ENCODE results near the gene TMEM45A.

DNA sequence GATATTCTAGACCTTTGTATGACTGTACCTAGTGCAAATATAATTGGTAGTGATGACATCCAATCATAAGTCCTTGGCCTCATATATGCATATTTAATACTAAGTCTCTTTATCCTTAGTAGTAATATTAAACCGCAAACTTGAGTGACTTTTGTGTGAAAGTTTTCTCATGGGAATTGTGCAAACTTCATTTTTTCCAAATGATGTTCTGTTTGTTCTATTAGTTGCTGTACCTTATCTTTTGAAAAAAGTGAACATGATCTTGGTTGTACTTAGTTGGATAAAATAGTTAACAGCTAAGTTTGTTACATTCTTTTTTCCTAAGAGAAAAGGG is 43.2 kb downstream of the TMEM45A start:
- TF ChIP-seq EP300 (IDR thresholded peaks at IDR 0.05; ENCODE audit: borderline replicate concordance in 1 of 2, low read depth in 1 of 2, low read length in 1 of 2) (no peak), TAF1 (IDR thresholded peaks at IDR 0.05; ENCODE audit: borderline replicate concordance, low read depth, low read length) (no peak), RFX5 (IDR thresholded peaks at IDR 0.05; ENCODE audit: low read length) (no peak), RCOR1 (IDR thresholded peaks at IDR 0.05; ENCODE audit: low read length) (no peak), EZH2phosphoT487 (IDR thresholded peaks at IDR 0.05; ENCODE audit: borderline replicate concordance, low read depth) (no peak), POLR2AphosphoS5 (IDR thresholded peaks at IDR 0.05; ENCODE audit: low read depth, low read length) (no peak), SMC3 (IDR thresholded peaks at IDR 0.05; ENCODE audit: low read depth, low read length) (no peak), RAD21 (IDR thresholded peaks at IDR 0.05; ENCODE audit: low read length) (no peak), FOXM1 (IDR thresholded peaks at IDR 0.05; ENCODE audit: low read depth) (no peak)
- TF ChIP-seq, protein P1, sequence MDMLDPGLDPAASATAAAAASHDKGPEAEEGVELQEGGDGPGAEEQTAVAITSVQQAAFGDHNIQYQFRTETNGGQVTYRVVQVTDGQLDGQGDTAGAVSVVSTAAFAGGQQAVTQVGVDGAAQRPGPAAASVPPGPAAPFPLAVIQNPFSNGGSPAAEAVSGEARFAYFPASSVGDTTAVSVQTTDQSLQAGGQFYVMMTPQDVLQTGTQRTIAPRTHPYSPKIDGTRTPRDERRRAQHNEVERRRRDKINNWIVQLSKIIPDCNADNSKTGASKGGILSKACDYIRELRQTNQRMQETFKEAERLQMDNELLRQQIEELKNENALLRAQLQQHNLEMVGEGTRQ (IDR thresholded peaks at IDR 0.05; ENCODE audit: borderline replicate concordance, low read depth, low read length): no peak
- TF ChIP-seq, protein P2, sequence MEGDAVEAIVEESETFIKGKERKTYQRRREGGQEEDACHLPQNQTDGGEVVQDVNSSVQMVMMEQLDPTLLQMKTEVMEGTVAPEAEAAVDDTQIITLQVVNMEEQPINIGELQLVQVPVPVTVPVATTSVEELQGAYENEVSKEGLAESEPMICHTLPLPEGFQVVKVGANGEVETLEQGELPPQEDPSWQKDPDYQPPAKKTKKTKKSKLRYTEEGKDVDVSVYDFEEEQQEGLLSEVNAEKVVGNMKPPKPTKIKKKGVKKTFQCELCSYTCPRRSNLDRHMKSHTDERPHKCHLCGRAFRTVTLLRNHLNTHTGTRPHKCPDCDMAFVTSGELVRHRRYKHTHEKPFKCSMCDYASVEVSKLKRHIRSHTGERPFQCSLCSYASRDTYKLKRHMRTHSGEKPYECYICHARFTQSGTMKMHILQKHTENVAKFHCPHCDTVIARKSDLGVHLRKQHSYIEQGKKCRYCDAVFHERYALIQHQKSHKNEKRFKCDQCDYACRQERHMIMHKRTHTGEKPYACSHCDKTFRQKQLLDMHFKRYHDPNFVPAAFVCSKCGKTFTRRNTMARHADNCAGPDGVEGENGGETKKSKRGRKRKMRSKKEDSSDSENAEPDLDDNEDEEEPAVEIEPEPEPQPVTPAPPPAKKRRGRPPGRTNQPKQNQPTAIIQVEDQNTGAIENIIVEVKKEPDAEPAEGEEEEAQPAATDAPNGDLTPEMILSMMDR (IDR thresholded peaks at IDR 0.05): no peak
- TF ChIP-seq, protein P3, sequence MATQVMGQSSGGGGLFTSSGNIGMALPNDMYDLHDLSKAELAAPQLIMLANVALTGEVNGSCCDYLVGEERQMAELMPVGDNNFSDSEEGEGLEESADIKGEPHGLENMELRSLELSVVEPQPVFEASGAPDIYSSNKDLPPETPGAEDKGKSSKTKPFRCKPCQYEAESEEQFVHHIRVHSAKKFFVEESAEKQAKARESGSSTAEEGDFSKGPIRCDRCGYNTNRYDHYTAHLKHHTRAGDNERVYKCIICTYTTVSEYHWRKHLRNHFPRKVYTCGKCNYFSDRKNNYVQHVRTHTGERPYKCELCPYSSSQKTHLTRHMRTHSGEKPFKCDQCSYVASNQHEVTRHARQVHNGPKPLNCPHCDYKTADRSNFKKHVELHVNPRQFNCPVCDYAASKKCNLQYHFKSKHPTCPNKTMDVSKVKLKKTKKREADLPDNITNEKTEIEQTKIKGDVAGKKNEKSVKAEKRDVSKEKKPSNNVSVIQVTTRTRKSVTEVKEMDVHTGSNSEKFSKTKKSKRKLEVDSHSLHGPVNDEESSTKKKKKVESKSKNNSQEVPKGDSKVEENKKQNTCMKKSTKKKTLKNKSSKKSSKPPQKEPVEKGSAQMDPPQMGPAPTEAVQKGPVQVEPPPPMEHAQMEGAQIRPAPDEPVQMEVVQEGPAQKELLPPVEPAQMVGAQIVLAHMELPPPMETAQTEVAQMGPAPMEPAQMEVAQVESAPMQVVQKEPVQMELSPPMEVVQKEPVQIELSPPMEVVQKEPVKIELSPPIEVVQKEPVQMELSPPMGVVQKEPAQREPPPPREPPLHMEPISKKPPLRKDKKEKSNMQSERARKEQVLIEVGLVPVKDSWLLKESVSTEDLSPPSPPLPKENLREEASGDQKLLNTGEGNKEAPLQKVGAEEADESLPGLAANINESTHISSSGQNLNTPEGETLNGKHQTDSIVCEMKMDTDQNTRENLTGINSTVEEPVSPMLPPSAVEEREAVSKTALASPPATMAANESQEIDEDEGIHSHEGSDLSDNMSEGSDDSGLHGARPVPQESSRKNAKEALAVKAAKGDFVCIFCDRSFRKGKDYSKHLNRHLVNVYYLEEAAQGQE (IDR thresholded peaks at IDR 0.05; ENCODE audit: low read depth, low read length): no peak
